Heart right ventricle (tissue), 16 donors: ENCODE data around the gene CALHM6. TPM values are rescaled to one million over a fixed set of nuclear protein-coding genes. Genes with fewer than 3 reads are reported as not detected.

Experiments
- ATAC-seq, 8 donors: fragments of 200-7000 bp; cut with Tn5 transposase; one replicate each; pipeline ENCODE4 v1.9.1; 2020; ENCODE audit warnings: mild to moderate bottlenecking in 8 of 8, moderate library complexity in 8 of 8, moderate number of reproducible peaks in 1 of 8
- DNase-seq, 2 donors: peaks; one replicate each; pipeline ENCODE4 v3.0.0-alpha.2; 2020
- H3K27ac ChIP-seq, 10 donors: fragments of 200-600 bp; sonication (generic) in 2 of 10; one replicate each; pipeline versions ENCODE4 v1.5.0 to v1.8.0; 2020 to 2022; ENCODE audit warnings: mild to moderate bottlenecking in 3 of 10
- H3K27me3 ChIP-seq, 7 donors: fragments of 200-600 bp; one replicate each; pipeline ENCODE4 v1.8.0; 2021 to 2022; ENCODE audit warnings: mild to moderate bottlenecking in 2 of 7
- H3K36me3 ChIP-seq, 9 donors: fragments of 200-600 bp; sonication (generic) in 1 of 9; one replicate each; pipeline versions ENCODE4 v1.5.0 to v1.8.0; 2020 to 2022; ENCODE audit warnings: mild to moderate bottlenecking in 2 of 9
- H3K4me1 ChIP-seq, 9 donors: fragments of 200-600 bp; sonication (generic) in 1 of 9; one replicate each; pipeline versions ENCODE4 v1.5.0 to v1.8.0; 2020 to 2022; ENCODE audit warnings: mild to moderate bottlenecking in 4 of 9
- H3K4me3 ChIP-seq, 10 donors: fragments of 200-600 bp; sonication (generic) in 2 of 10; one replicate each; pipeline versions ENCODE4 v1.5.0 to v1.8.0; 2020 to 2022; ENCODE audit warnings: mild to moderate bottlenecking in 7 of 10, moderate library complexity in 2 of 10
- H3K9me3 ChIP-seq, 11 donors: fragments of 200-600 bp in 10 of 11; sonication (generic) in 2 of 11; one replicate each; pipeline versions ENCODE4 v1.5.0 to v1.8.0; 2013 to 2022; ENCODE audit warnings: mild to moderate bottlenecking in 2 of 11, control low read depth in 1 of 11, moderate library complexity in 1 of 11
- CTCF ChIP-seq, 9 donors: fragments of 200-600 bp; sonication (generic) in 2 of 9; IDR thresholded peaks; one replicate each; pipeline versions ENCODE4 v1.5.0 to v1.8.0; 2021 to 2022; ENCODE audit warnings: antibody characterized with exemption in 9 of 9, mild to moderate bottlenecking in 5 of 9, moderate library complexity in 1 of 9
- WGBS, 2 donors: extraction: QIAGEN DNeasy Blood & Tissue Kit; methylation state at CpG; one replicate each; pipeline ENCODE4 v1.1.7; 2013; ENCODE audit warnings: inconsistent platforms in 1 of 2; 5-methylcytosine and 5-hydroxymethylcytosine counted together
- intact Hi-C, 10 donors: fragments of 100-400 bp; cut with DNase I; formaldehyde crosslinking; loops; one replicate each; pipeline versions ENCODE4 v1.11.1 to v1.14.2; 2022
- long read RNA-seq, 3 donors: library from polyadenylated mRNA; unstranded; transcript quantifications; one replicate each; pipeline ENCODE4 v2.0.0, GENCODE V29; 2020 to 2021
- polyA plus RNA-seq, 2 donors: library from polyadenylated mRNA; stranded (reverse); fragments of 200-250 nt; gene quantifications; one replicate each; pipeline ENCODE4 v1.2.3, GENCODE V29; 2013
- total RNA-seq, 10 donors: library from RNA; stranded (reverse); fragmentation: NEBNext Ultra II Directional in 3 of 10; extraction: Animal tissue kit (Norgen Biotek cat#: 25700) in 3 of 10; gene quantifications; one replicate each; pipeline versions ENCODE4 v1.2.1 to v1.2.4, GENCODE V29; 2021 to 2023
- donor health status: Arrhythmogenic right ventricular cardiomyopathy.
- donor health status: ischemic (EF 13 %, LVEDD 7.1; RV severe dilation, severe dysfunction).
- donor health status: healthy with polysubstance abuse.
- donor health status: DM: no; HTN: yes; CAD: no.
- donor health status: DM: no; HTN: no; CAD: no.
- donor health status: ischemic (EF 25% LVEDD 6.9; RV normal size, moderate dysfunction).
- donor health status: ischemic (EF 25% LVEDD 5.7; RV mildly dilated, moderate dysfunction).
- donor health status: healthy.
- donor health status: DM: yes; HTN: yes; CAD: no.
- donor health status: Ischemic cardiomyopathy.
- donor health status: ischemic (EF 35%, LVEDD 5.7; RV mildly dilated, moderate dysfunction).
- donor health status: nonischemic (EF 11% LVEDD 7.7; RV severe dilation, severe dysfunction).
- donor health status: DM: yes; HTN: yes; CAD: no.
- donor health status: PGD.
- donor health status: ischemic (EF 29% LVEDD 5.4; RV normal size, mild dysfunction).
- donor health status: nonischemic (EF 23%, LVEDD 6.1; RV moderate dilation, normal function).

The CALHM6 gene
- total RNA-seq (10 to 100 TPM in 1 of 10 donors, 1 to 10 TPM in 4, under 1 TPM in 3, not detected in 2; 0.45 to 40.8 (median 1.5) TPM), polyA plus RNA-seq (1 to 10 TPM; 1.5 to 2.6 TPM)
- long read RNA-seq, donor 1, partial matches to known transcripts = 1 of 2 reads
- long read RNA-seq, donor 1, other reads (novel, unspliced or antisense) = 0 of 2 reads
- long read RNA-seq, donor 2, partial matches to known transcripts = 1 of 1 reads
- long read RNA-seq, donor 2, other reads (novel, unspliced or antisense) = 0 of 1 reads
- long read RNA-seq, donor 3, partial matches to known transcripts = 0 of 1 reads
- long read RNA-seq, donor 3, other reads (novel, unspliced or antisense) = 0 of 1 reads

GRCh38 chr6:116461331-116461931 is at the start of gene CALHM6:
Gene CALHM6, plus strand, starts transcription at chr6:116461375. Its CDS starts 555 bp downstream, at chr6:116461930.
- H3K27me3 ChIP-seq = peaks cover 0 to 22% (median 10%) of the 10 kb centered on the region in 7 donors
- peak within 1 kb of the TSS; percentile 11 to 65 (median 53) for H3K4me3 ChIP-seq
- peaks cover 0 to 47% (median 0%) of the 10 kb centered on the region in 9 donors for H3K4me1 ChIP-seq
- intact Hi-C loops = no loop called here
- peak in 5 of 8 donors; percentile 11 to 32 (median 16) for ATAC-seq
- 46 to 51% methylated on average over 12 to 13 of the region's 13 CpGs for WGBS, 2 donors
- H3K9me3 ChIP-seq = no peaks in the 10 kb centered on the region
- no peaks in the 10 kb centered on the region for H3K36me3 ChIP-seq
- peak within 1 kb of the TSS in 4 of 10 donors; percentile 20 to 90 (median 30) for H3K27ac ChIP-seq
- TF ChIP-seq CTCF (IDR thresholded peaks at IDR 0.05) = no peak
- DNase-seq = no peak

- Histone ChIP-seq H3K27ac (peak overlapping the region in 4 of 10 donors; percentile 6 to 66 (median 26)), H3K27me3 (no peaks in the 10 kb centered on the region), H3K4me1 (peaks cover 6 to 39% (median 28%) of the 10 kb centered on the region in 9 donors), H3K36me3 (peaks cover 0 to 11% (median 0%) of the 10 kb centered on the region in 9 donors), H3K9me3 (no peaks in the 10 kb centered on the region), H3K4me3 (no peak overlapping the region)
- ATAC-seq = peak in 7 of 8 donors; percentile 55 to 71 (median 67)
- DNase-seq = no peak
- TF ChIP-seq CTCF (IDR thresholded peaks at IDR 0.05) = no peak
- intact Hi-C loops = no loop called here
These were observed 48.9 kb upstream of the CALHM6 start for GRCh38 chr6:116412270-116412669.

GRCh38 chr6:116413357-116413756 is 47.8 kb upstream of the CALHM6 start:
- Histone ChIP-seq H3K4me1 (peaks cover 6 to 40% (median 28%) of the 10 kb centered on the region in 9 donors), H3K9me3 (no peaks in the 10 kb centered on the region), H3K27me3 (no peaks in the 10 kb centered on the region), H3K4me3 (no peak overlapping the region), H3K27ac (no peak overlapping the region), H3K36me3 (peaks cover 0 to 11% (median 0%) of the 10 kb centered on the region in 9 donors)
- DNase-seq (no peak), ATAC-seq (no peak)
- no peak for TF ChIP-seq CTCF (IDR thresholded peaks at IDR 0.05)
- intact Hi-C loops = no loop called here
- WGBS, 2 donors = 88 to 100% methylated on average over 1 of the region's 1 CpG

- WGBS, 2 donors = 81 to 83% methylated on average over 3 of the region's 3 CpGs
- no peak for DNase-seq
- no peak for TF ChIP-seq CTCF (IDR thresholded peaks at IDR 0.05)
These were observed 43.5 kb upstream of the CALHM6 start for GRCh38 chr6:116417661-116418060.

More at GRCh38 chr6:116417661-116418060, 43.5 kb upstream of the CALHM6 start:
- H3K4me1 ChIP-seq = peaks cover under 1 to 27% (median 9%) of the 10 kb centered on the region in 9 donors
- no peak for ATAC-seq
- no peaks in the 10 kb centered on the region for H3K27me3 ChIP-seq
- peaks cover 0 to 5% (median 0%) of the 10 kb centered on the region in 9 donors for H3K36me3 ChIP-seq
- no peak overlapping the region for H3K27ac ChIP-seq
- no peak overlapping the region for H3K4me3 ChIP-seq
- H3K9me3 ChIP-seq = no peaks in the 10 kb centered on the region
- intact Hi-C loops = no loop called here
